NCI-H524 (cell line): ENCODE data around the gene APBB2.
"Not testable (repeated sequence)": the region's sequence is repeated elsewhere in the genome, so short reads cannot be mapped to it uniquely, and the experiment has no call there.

Experiments
- DNase-seq, 2 experiments: peaks; one replicate each; lab custom pipeline; 2025; lab: John Stamatoyannopoulos, UW

Gene APBB2

DNA sequence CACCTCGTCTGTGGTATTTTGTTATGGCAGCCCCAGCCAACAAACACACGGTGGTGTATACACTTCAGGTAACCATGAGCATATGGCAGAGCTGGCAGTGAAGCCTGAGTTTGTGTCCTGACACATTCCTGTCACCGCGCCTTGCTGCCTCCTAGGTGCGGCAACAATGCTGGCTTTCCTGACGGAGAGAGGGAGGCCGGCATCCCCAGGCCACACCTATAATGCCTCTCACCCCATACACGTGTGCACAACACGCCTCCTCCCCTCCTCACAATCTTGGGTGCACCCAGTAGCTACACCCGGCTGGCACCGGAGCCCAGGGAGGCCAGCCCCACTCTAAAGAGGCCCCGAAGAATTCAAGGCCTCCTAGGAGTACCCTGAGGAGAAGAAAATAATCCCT, 306.0 kb downstream of the APBB2 start:
- no peak for DNase-seq

DNA sequence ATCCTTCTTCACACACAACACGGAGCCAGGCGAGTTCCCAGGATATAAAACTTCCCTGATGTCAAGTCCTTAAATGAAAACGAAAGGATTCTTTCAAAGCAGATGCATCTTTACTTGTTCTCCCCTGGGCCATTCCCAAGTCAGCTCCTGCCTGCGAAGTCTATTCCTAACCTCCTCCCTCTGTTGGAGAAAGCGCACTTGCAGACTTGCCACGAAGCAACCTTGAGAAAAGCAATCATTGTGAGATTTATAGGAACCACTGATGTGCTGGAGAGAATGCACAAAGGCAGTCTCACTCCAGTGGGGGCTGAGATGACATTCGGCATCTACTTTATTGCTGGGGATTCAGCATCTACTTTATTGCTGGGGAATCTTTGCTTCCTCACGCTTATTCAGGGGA, 308.9 kb downstream of the APBB2 start:
- DNase-seq: no peak

DNA sequence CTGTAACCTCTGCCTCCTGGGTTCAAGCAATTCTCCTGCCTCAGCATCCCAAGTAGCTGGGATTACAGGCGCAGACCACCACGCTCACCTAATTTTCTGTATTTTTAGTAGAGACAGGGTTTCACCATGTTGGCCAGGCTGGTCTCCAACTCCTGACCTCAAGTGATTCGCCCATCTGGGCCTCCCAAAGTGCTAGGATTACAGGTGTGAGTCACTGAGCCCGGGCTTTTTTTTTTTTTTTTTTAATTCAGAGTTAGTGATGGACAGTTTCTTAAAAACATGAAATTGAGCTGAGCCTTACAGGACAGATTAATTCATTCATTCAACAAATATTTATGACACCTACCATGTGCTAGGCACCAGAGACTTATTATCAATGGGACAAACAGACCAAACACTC, 313.8 kb downstream of the APBB2 start:
- DNase-seq: not testable (repeated sequence)

DNA sequence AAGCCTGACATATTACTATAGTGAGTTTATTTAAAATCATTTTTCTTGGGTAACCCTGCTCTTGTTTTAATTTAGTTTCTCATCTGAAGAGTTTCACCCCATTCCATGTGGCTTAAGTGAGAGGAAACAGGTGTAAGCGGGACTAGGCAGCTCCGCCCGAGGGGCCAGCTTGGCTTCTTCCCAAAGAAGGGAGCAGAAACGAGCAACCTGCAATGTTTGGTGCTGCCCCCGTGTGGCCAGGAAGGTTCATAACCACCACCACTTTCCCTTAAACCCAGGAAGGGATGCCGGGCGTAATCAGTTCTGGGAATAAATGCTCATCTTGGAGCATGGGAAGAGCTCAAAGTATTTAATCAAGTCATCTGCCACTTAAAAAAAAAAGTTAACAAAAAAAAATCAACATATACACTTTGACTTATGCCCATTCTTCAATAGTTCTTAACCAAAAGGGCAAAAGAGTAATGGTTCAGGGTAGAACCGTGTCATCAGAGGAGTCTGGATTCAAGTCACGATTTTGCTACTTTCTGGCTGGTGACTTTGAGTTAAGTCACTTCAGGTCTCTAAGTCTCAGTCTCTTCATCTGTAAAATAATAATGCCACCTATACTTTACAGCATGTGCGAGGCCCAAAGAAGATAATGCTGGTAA, 316.7 kb downstream of the APBB2 start:
- peak; percentile 66 to 89 for DNase-seq

DNA sequence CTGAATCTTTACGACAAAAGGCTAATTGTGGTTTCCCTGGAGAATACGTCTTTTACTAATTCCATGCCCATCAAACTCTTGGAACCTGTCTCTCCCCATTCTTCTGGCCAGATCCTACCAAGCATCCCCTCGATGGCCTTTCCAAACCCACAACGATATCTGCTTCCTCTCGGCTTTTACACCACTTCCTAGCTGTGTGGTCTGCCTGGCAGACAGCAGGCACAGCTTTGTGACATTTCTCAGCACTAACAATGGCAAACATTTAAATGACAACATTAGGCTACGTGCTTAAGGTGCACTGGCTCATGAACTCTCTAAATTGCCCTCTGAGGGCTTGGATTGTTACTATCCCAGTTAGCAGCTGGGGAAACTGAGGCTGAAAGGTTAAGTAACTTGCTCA, 323.6 kb downstream of the APBB2 start:
- no peak for DNase-seq

DNA sequence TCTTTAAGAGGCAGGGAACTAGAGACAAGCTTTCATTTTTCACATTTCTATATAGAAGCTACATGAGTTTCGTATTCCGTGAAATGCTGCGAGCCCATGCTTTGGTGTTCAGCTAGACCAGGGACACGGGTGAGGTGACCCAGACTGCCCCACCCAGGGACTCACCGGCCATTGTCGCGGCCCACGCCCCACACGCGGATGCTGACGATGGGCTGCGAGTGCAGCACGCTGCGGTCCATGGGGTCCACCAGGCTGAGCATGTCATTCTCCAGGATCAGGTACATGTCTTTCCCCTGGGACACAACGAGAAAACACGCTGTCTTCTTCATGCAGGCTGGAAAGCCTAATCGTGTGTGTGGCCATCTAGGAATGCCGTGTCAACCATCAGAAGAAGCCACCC, 324.1 kb downstream of the APBB2 start:
- DNase-seq: no peak

DNA sequence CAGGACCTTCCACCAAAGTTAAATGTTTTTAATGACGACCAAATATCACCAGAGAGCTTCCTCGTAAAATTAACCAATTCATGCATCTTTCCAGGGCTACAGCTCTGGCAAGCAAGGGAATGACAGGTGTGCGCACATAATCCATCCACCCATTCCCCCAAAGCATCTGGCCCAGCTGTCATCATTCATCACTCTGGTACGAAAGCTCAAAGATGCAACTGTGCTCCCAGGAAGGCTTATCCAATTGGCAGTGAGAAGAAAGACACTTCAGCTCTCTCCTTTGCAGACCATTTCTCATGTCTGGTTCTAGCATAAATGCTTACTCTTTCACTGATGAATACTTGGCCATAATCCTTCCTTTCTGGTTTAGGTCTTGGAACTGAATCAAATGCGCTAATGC, 325.4 kb downstream of the APBB2 start:
- DNase-seq: peak; percentile 98

DNA sequence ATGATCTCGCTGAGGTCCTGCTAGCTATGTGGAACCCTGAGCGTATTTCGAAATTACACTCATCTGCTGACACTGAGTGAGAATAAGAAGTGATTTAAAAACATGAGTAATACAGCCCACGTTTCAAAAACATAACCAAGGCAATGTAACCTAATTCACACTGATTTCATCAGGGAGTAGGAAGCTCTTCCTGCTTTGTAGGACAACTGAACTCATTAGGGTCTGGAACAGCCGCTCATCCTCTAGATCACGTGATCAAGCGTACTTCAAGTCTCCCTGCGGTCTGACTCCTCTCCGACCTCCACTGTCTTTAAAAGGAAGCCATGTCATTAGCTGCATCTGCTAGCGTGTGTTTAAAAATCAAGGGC, 326.6 kb downstream of the APBB2 start:
- DNase-seq: peak; percentile 91 to 96

DNA sequence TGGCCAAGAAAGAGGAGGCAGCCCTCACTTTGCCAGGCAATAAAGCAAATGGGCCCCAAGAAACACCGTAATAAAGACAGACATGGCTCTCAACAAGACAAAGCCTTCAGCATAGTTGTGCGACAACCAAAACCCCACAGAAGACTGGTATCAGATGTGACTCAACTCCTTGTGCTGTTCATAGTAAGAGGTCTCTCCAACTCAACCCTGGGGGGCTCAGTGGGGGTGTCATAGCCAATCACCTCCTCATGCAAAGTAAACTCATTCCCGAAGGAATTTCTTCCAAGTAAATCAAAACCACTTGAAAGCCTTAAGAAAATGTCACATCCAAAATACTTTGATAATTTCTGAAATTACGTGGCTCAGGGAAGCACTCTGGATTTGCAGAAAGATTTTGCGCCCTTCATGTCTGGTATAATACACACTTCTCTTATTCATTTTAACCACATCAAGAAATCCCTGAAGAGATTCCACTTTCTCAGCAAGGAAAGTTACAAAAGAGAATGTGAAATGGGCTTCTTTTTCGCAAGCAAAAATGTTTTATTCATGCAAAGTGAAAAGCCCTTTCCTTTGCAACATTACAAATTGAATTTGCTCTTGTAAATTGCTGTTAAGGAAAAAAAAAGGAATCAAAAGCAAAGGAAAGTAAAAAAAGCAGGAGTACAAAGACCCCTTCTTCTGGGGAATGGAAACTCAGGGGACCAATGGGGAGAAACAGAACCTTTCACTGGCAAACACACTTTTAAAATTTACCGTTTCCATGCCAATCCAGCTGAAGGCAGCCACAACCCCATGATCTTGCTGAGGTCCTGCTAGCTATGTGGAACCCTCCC, 327.2 kb downstream of the APBB2 start:
- DNase-seq: no peak

DNA sequence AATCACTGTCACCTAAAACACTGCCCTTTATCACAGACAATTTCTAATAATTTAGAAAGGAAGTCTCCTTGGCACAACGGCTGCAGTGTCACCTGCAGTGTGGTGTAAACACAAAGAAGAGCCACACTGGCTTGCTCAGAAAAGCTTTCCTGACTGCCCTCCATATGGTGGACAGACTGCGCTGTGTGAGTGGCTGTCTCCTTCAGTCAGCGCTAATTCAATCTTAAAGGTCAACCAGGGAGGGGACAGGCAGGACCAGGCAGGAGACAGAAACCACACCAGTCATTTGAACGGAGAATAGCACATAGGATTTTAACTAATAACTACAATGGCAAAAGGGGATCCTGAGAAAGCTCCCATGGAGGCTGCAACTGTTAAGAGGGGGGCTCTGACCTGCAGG, 332.5 kb downstream of the APBB2 start:
- peak in 1 of 2 experiments; percentile 37 for DNase-seq

DNA sequence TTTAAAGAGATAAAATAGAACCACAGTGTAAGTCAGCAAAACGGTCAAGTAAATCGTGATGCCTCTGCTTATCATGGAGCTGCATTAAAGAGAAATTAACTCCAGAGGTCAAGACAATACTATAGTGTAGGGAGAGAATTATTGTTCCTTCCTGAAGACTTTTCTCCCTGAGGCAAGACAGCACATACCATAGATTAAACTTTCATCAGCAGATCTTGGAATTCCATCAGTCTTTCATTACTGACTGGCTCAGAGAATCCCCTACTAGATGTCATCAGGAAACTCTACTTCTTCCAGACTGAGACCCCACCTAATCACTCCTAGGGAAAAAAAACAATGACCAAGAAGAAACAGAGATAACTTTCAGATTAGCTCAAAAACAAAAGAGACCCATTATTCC, 333.2 kb downstream of the APBB2 start:
- DNase-seq: no peak

DNA sequence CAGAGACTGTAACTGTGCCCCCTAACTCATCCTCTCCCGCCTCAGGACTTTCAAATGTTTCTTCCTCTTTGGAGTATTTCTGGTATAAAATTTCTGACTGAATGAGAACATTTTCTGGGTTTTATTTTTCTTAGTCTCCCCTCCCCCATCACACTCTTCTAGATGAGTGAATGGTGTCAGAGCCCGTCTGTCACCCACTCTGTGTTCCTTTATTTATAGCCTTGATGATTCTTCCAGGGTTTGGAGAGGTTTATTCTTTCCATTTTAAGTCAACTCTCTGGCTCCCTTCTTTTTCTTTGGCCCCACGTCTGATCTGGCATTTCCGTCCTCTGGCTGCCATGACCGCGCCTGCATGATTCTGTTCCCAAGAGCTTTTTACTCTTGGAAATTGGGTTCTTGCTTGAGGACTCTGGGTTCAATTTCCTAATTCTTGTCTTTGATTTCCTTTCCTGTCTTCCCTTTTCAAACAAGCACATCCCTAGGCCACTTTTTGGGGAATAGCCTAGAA, 335.7 kb downstream of the APBB2 start:
- DNase-seq: no peak

DNA sequence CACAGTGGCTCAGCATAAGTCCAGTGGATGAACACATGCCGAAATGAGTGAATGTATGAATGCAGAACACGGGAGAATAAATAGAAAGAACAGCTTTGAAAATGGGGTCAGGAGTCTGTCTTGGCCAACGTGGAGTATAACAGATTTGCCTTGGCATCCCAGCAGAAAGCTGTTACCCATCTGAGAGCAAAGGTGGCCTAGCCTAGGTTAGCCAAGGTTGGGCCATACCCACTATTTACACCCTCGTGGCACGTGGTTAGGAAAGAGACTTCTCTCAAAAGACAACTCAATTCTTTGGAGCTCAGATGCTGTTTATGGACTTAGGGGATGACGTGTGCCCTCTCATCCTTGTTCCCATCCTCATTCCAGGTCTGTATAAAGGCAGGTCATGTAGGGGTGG, 337.3 kb downstream of the APBB2 start:
- DNase-seq: no peak

DNA sequence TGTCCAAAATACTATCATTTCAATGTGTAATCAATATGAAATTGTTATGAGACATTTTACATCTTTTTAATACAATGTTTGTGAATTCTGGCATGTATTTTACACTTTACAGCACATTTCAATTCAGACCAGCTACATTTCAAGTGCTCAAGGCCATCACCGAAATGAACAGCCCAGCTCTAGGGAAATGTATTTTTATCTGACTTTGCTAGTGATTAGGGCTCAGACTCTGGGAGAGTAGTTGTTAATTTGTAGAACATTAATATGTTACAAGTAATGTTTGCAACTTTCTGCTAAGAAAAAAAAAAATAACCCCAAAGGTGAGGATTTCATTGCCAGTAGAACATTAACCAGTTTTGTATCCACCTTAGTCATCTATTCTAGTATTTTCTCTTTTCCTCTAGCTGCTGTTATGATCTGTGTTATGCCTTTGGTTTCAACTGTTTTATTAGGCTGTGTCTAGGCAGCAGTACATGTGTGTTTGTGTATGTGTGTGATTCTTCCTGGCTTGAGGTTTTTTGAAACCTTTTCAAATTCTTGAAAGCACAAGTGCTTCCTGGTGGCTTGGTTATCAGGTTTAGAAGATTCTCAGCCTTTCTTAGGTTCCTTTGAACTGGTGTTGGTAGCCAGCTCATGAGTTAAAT, 338.7 kb downstream of the APBB2 start:
- no peak for DNase-seq

DNA sequence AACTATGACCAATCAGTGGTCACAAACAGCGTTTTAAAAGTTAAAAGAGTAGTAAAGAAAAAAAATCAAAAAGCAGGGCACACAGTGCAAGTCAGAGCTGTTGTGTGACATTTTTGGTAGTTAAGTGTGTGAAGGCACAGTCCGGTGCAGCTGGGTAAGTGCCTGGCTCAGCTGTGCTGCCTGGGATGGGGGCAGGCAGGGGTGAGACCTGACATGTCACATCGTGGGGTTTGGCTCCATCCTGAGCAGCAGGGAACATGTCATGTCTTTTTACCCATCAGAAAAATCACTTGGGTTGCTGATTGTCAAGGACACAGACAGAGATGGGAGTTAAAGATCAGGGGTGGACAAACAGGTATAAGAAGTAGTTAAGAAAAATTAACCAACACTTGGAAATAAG, 339.4 kb downstream of the APBB2 start:
- no peak for DNase-seq

DNA sequence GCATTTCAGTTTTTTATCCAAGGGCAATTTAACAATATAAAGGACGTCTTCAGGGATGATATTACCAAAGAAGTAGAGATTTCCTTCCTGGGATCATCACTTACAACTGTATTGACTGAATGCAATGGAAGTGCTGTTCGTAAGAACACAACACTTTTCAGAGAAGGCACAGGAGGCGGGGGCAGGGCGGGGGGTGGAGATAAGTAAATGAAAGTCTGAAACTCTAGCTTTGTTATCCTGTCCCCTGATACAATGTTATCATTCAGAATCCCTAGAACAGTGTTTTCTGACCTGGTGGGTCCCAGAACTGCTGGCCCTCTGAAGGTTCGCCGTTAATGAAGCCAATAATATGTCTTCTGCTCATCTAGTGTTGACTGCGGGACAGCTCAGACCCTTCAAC, 340.0 kb downstream of the APBB2 start:
- DNase-seq: no peak

DNA sequence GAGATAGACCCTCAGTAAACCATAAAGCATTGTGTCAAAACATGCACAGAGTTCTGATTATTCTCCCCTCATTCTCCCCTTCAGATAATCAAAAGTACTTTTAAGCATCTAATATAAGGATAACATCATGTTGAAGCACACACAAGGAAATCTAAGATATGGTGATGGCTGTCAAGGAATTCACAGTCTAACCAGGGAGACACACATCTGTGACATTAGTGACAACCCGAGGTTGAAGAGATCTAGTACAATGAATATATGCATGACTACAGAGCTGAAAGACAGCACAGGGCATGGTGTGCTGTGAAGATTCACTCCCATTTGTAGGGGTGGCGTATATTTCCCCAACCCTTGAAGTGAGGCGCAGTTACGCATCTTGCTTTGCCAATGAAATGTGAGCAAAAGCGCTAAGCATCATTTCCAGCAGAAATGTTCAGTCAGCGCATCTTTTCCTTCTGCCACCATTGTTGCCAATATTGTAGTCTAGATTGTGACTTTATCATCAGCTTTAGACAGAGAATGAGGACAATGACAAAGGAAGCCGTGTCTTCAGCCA, 342.6 kb downstream of the APBB2 start:
- no peak for DNase-seq

DNA sequence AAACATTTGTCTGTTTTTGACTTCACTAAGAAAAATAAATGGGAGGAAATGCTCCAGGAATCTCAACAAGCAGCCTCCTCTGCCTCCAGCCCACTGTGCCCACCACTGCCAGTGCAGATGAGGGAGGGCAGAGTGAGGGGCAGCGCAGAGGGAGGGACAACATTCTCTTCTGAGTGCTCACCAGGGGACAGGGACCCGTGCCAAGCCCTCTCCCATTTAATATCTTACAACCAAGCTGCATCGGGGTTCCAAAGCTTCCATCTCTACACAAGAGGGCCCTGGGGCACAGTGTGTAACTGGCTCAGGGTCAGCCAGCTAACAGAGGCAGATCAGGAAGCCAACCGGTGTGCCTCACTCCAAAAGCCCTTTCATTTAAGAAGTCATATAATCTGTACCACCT, 344.2 kb downstream of the APBB2 start:
- peak in 1 of 2 experiments; percentile 25 for DNase-seq

DNA sequence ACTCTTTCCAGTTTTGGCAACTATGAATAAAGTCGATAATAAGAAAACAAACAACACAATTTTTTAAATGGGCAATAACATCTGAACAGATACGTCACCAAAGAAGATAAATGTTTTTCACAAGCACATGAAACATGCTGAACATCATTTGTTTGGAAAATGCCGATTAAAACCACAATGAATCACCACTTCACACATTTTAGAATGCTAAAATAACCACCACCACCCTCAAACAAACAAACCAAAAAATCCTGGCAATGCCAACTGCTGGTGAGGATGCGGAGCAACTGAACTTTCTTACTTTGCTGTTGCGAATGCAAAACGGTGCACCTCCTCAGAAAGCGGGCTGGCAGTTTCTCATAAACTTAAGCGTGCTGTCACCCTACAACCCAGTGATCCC, 348.6 kb downstream of the APBB2 start:
- DNase-seq: no peak

DNA sequence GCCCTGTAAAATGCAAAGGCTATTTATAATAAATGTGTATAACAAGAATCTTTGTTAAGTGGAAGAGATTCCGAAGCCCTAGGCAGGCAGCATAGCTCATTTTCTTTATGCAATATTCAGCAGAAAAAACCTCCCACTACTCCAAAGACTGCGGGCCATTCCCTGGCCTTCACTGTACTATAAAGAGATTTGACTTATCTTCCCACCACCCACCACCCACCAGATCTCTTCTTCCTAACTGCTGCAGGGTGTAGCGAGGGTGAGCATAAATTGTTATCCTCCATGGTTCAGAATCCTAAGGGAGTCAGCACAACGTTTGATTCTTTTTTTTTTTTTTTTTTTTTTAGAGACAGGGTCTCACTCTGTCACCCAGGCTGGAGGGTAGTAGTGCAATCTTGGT, 349.8 kb downstream of the APBB2 start:
- DNase-seq: no peak

DNA sequence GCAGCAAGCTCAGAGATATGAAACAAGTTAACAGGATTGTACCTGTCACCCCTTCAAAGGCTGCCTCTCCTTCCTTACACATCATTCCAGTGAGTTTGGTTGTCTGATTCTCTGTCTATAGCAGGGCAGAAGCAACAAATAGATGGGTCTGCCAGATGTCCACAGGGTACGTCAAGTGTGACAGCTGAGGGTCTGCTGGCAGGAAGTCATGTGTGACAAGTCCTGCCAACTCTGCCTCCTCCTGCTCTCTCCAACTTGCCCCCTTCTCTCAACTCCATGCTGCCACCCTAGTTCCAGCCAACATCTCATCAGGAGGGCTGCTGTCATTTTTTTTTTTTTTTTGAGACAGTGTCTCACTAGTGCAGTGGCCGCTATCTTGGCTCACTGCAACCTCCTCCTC, 355.4 kb downstream of the APBB2 start:
- peak; percentile 4 to 79 for DNase-seq

DNA sequence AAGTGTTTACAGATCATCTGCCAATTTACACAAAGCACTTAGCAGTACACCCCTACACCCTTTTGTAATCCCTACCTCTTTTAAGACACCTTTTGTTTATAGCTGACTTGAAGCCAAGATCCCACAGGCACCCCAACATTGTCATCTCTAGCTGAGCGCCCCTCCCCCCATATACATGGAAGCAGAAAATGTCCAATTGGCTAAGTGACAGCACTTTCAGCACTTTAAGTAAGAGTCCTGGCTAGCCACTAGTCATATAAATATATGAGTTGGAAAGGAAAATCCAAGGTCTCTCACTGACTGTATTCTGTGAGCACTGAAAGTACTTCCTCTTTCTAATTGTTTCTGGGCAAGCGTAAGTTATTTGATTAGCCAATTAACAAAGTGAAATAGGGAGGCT, 356.4 kb downstream of the APBB2 start:
- no peak for DNase-seq
